Panc1 (cell line): ENCODE measurements around the gene ADAM23.

Source experiments
- TCF7L2 ChIP-seq: IDR thresholded peaks from 2 replicates; pipeline ENCODE4 v1.6.1; 2011; ENCODE audit warnings: mild to moderate bottlenecking, low read depth, low read length, inconsistent platforms
- TF ChIP-seq, protein P1 (sequence below): fragments of 450-650 bp; IDR thresholded peaks from 2 replicates; pipeline ENCODE4 v1.5.1; 2017; ENCODE audit warnings: mild to moderate bottlenecking

DNA sequence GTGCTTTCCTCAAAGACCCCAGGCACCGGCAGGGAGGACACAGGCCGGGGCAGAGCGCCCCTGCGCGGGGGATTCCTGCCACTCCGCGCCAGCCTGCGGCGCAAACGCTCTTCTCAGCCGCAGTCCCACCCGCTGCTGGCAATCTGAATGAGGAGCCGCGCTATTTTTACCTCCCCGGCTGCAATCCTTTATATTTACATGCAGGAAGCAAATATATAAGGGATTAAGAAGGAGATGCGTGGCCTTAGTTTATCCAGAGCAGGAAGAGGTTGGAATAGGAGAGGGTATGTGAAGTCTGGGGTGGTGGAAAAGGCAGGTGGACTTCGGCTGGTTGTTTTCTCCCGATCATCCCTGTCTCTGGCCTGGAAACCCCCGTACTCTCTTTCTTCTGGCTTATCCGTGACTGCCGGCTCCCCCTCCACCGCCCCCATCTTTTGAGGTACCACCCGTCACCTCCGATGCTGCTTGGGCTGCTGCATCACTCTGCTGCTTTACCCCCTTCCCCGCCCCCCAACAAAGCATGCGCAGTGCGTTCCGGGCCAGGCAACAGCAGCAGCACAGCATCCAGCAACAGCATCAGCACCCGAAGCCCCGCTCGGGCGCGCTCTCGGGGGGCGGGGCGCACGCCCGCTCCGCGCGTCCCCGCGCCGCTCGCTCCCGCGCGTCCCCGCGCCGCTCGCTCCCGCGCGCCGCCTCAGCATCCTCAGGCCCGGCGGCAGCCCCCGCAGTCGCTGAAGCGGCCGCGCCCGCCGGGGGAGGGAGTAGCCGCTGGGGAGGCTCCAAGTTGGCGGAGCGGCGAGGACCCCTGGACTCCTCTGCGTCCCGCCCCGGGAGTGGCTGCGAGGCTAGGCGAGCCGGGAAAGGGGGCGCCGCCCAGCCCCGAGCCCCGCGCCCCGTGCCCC lies at the start of gene ADAM23:
- TF ChIP-seq, protein P1, sequence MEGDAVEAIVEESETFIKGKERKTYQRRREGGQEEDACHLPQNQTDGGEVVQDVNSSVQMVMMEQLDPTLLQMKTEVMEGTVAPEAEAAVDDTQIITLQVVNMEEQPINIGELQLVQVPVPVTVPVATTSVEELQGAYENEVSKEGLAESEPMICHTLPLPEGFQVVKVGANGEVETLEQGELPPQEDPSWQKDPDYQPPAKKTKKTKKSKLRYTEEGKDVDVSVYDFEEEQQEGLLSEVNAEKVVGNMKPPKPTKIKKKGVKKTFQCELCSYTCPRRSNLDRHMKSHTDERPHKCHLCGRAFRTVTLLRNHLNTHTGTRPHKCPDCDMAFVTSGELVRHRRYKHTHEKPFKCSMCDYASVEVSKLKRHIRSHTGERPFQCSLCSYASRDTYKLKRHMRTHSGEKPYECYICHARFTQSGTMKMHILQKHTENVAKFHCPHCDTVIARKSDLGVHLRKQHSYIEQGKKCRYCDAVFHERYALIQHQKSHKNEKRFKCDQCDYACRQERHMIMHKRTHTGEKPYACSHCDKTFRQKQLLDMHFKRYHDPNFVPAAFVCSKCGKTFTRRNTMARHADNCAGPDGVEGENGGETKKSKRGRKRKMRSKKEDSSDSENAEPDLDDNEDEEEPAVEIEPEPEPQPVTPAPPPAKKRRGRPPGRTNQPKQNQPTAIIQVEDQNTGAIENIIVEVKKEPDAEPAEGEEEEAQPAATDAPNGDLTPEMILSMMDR, result no peak
- TF ChIP-seq TCF7L2, result no peak
